Right lobe of liver (tissue), 6 donors: ENCODE data around the gene HPS3. TPM values are rescaled to one million over a fixed set of nuclear protein-coding genes. Genes with fewer than 3 reads are reported as not detected.

Experiments
- ATAC-seq, 4 donors: fragments of 200-7000 bp; cut with Tn5 transposase; one replicate each; pipeline ENCODE4 v1.9.1; 2020; ENCODE audit warnings: mild to moderate bottlenecking in 4 of 4, moderate library complexity in 4 of 4
- DNase-seq, 3 donors: peaks; one replicate each; pipeline ENCODE4 v3.0.0-alpha.2; 2020
- H3K27ac ChIP-seq, 3 donors: fragments of 200-600 bp; one replicate each; pipeline ENCODE4 v1.8.0; 2022
- H3K27me3 ChIP-seq, 2 donors: fragments of 200-600 bp; one replicate each; pipeline ENCODE4 v1.8.0; 2022
- H3K36me3 ChIP-seq, 4 donors: fragments of 200-600 bp; sonication (generic) in 1 of 4; one replicate each; pipeline versions ENCODE4 v1.5.1 to v1.8.0; 2017 to 2022; ENCODE audit warnings: control low read depth in 1 of 4
- H3K4me1 ChIP-seq, 4 donors: fragments of 200-600 bp; sonication (generic) in 1 of 4; one replicate each; pipeline versions ENCODE4 v1.5.1 to v1.8.0; 2017 to 2022; ENCODE audit warnings: control low read depth in 1 of 4
- H3K4me3 ChIP-seq, 3 donors: fragments of 200-600 bp; one replicate each; pipeline ENCODE4 v1.8.0; 2022
- H3K9me3 ChIP-seq, 4 donors: fragments of 200-600 bp; sonication (generic) in 1 of 4; one replicate each; pipeline versions ENCODE4 v1.5.1 to v1.8.0; 2017 to 2022; ENCODE audit warnings: control low read depth in 1 of 4
- CTCF ChIP-seq, 4 donors: fragments of 200-600 bp in 3 of 4; fragments of 450-650 bp in 1 of 4; IDR thresholded peaks; one replicate each; pipeline versions ENCODE4 v1.5.1 to v1.8.0; 2016 to 2022; ENCODE audit warnings: antibody characterized with exemption in 4 of 4, mild to moderate bottlenecking in 2 of 4
- POLR2A ChIP-seq: fragments of 450-650 bp; IDR thresholded peaks from one replicate; pipeline ENCODE4 v1.6.1; 2017; ENCODE audit warnings: antibody characterized with exemption, mild to moderate bottlenecking
- WGBS: methylation state at CpG from one replicate; pipeline ENCODE4 v1.1.6; 2018; ENCODE audit warnings: low coverage, low lambda C conversion rate; ENCODE audit not compliant: insufficient coverage; ENCODE audit errors: missing lambda C conversion rate; 5-methylcytosine and 5-hydroxymethylcytosine counted together
- intact Hi-C, 2 donors: fragments of 100-400 bp; cut with DNase I; formaldehyde crosslinking; loops; one replicate each; pipeline versions ENCODE4 v1.11.2 to v1.14.1; 2022
- total RNA-seq, 6 experiments: library from RNA; depleted of rRNA in 2 of 6; stranded (reverse); fragments of >200 nt in 2 of 6; fragmentation: NEBNext Ultra II Directional in 3 of 6; extraction: Animal tissue kit (Norgen Biotek cat#: 25700) in 3 of 6; gene quantifications; one replicate each; pipeline versions ENCODE4 v1.1.0 to v1.2.4, GENCODE V29; 2016 to 2023
- donor health status: DM: no; HTN: yes; CAD: no.
- donor health status: DM: no; HTN: no; CAD: no.
- donor health status: DM: no; HTN: no; CAD: no.
- donor health status: DM: no; HTN: yes; CAD: no.
- donor health status: DM: no; HTN: yes; CAD: no.

HPS3 gene
- total RNA-seq, 6 experiments from 2014 or later = 4.2 to 8.5 (median 6.3) TPM

DNA sequence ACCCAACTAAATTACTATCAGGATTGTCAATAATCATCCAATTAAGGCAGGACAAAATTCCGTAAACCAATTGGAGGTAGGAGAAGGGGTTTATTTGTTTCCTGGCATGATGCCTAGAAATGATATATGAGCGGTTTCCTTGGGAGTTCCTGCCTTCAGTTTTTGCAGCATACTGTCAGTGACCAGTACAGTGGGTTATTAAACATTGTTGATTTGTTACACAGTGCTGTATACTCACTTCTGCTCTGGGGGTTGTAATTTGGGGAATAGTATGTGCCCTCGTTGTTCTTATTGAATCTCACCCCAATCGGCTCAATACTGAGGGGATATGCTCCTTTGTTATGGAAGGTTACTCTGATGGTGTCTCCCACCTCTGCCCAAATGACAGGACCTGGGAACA is 70.0 kb downstream of the HPS3 start:
- WGBS = 31% methylated on average over 4 of the region's 4 CpGs
- Histone ChIP-seq H3K4me3 (no peak overlapping the region), H3K27me3 (no peaks in the 10 kb centered on the region), H3K9me3 (no peaks in the 10 kb centered on the region), H3K27ac (no peak overlapping the region), H3K36me3 (peaks cover 2 to 91% (median 39%) of the 10 kb centered on the region in 4 donors), H3K4me1 (no peaks in the 10 kb centered on the region)
- DNase-seq = no peak
- TF ChIP-seq POLR2A (peak; percentile 43), CTCF (IDR thresholded peaks at IDR 0.05) (no peak)
- intact Hi-C loops = no loop called here
- ATAC-seq = peak; percentile 1 to 44 (median 4)

GRCh38 chr3:149203758-149204157 is 74.3 kb downstream of the HPS3 start:
- H3K9me3 ChIP-seq = no peaks in the 10 kb centered on the region
- TF ChIP-seq POLR2A (peak; percentile 33), CTCF (IDR thresholded peaks at IDR 0.05) (no peak)
- WGBS = 56% methylated on average over 3 of the region's 3 CpGs
- H3K27ac ChIP-seq = no peak overlapping the region
- H3K4me3 ChIP-seq = no peak overlapping the region
- ATAC-seq = peak in 1 of 4 donors; percentile 1
- DNase-seq = no peak
- H3K27me3 ChIP-seq = no peaks in the 10 kb centered on the region
- intact Hi-C loops = no loop called here
- H3K36me3 ChIP-seq = peaks cover under 1 to 95% (median 41%) of the 10 kb centered on the region in 4 donors
- H3K4me1 ChIP-seq = peaks cover 0 to 2% (median 0%) of the 10 kb centered on the region in 4 donors

GRCh38 chr3:149204390-149204991 is 75.1 kb downstream of the HPS3 start:
- Histone ChIP-seq H3K36me3 (peaks cover 4 to 95% (median 42%) of the 10 kb centered on the region in 4 donors), H3K27me3 (no peaks in the 10 kb centered on the region), H3K4me3 (no peak overlapping the region), H3K27ac (no peak overlapping the region), H3K9me3 (no peaks in the 10 kb centered on the region), H3K4me1 (peaks cover 0 to 2% (median 0%) of the 10 kb centered on the region in 4 donors)
- DNase-seq = no peak
- ATAC-seq = no peak
- TF ChIP-seq CTCF (IDR thresholded peaks at IDR 0.05) = no peak
- no peak for TF ChIP-seq POLR2A
- intact Hi-C loops = no loop called here
- WGBS = 71% methylated on average over 3 of the region's 3 CpGs

GRCh38 chr3:149207475-149207874 is 78.0 kb downstream of the HPS3 start:
- no peak overlapping the region for H3K27ac ChIP-seq
- H3K9me3 ChIP-seq = no peaks in the 10 kb centered on the region
- TF ChIP-seq CTCF (IDR thresholded peaks at IDR 0.05) (no peak), POLR2A (no peak)
- DNase-seq (no peak), ATAC-seq (peak in 3 of 4 donors; percentile 2 to 6 (median 5))
- 85% methylated on average over 2 of the region's 2 CpGs for WGBS
- no peaks in the 10 kb centered on the region for H3K27me3 ChIP-seq
- no peak overlapping the region for H3K4me3 ChIP-seq
- H3K4me1 ChIP-seq = peaks cover 0 to 13% (median 3%) of the 10 kb centered on the region in 4 donors
- peaks cover 4 to 95% (median 49%) of the 10 kb centered on the region in 4 donors for H3K36me3 ChIP-seq
- intact Hi-C loops = no loop called here
